Measurements from ENCODE around the gene APIP.

APIP gene

DNA sequence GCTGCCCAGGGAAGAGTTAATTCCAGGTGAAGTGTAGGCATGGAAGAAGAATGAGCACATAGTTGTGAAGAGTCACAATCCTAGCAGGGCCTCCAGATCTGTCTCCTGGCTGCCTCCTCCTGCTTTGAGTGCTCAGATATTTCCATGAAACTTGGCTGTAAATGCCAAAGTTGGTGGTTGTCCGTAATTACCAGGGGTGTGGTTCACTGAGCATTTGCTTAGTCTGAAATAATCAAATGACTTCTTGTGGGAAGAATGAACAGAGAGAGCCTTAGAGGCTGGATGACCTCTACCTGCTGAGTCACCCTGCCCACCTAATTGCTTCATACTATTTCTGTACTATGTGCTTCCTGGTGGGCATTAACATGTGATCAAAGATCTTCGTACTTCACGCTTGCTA, 50.9 kb downstream of the APIP start:
- no peak overlapping the region for H3K4me3 ChIP-seq (ENCODE audit: low read depth, low read length)
- no peak for TF ChIP-seq CTCF (IDR thresholded peaks at IDR 0.05; ENCODE audit: borderline replicate concordance, insufficient read depth, low read depth, low read length)

GRCh38 chr11:34864424-34864823, 51.8 kb downstream of the APIP start:
- no peak for TF ChIP-seq CTCF (IDR thresholded peaks at IDR 0.05; ENCODE audit: borderline replicate concordance, insufficient read depth, low read depth, low read length)
- no peak overlapping the region for H3K4me3 ChIP-seq (ENCODE audit: low read depth, low read length)

GRCh38 chr11:34863048-34863447, 53.1 kb downstream of the APIP start:
- no peak overlapping the region for H3K4me3 ChIP-seq (ENCODE audit: low read depth, low read length)
- TF ChIP-seq CTCF (IDR thresholded peaks at IDR 0.05; ENCODE audit: borderline replicate concordance, insufficient read depth, low read depth, low read length): no peak

DNA sequence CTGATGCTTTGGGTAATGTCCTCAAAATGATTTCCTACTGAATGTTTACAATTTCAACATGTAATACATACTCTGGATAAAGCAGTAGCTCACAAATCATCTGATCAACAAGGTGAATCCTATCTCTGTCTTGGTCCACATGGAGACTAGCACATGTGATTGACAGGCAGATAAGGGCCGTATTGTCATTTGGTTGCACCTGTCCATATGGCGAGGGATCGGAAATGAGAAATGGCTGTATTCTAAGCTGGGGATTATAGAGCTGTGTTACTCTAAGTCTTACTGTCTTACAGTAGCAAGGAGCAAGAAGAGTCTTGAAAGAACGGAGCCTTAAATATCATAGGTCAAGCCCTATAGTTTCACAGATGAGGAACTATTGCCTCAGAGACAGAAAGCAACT, 55.7 kb downstream of the APIP start:
- no peak overlapping the region for H3K4me3 ChIP-seq (ENCODE audit: low read depth, low read length)
- TF ChIP-seq CTCF (IDR thresholded peaks at IDR 0.05; ENCODE audit: borderline replicate concordance, insufficient read depth, low read depth, low read length): no peak

DNA sequence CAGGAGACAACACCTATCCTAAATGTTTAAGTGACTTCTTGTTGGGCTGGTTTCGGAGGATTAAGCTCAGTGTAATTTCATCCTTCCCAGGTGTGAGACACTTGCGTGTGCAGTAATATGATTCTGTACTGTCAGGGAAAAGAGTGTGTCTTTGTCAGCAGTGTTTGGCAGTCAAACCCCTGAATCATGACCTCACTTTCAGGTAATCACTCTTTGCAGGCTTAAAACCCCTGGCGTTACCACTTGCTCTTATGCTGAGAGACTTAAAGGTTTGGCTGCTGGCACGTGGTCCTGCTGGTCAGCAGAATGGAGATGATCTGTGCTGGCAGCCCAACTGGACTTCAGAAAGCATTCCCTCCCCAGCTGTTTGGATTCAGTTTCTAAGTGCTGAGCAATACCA, 56.1 kb downstream of the APIP start:
- no peak overlapping the region for H3K4me3 ChIP-seq (ENCODE audit: low read depth, low read length)
- TF ChIP-seq CTCF (IDR thresholded peaks at IDR 0.05; ENCODE audit: borderline replicate concordance, insufficient read depth, low read depth, low read length): no peak

DNA sequence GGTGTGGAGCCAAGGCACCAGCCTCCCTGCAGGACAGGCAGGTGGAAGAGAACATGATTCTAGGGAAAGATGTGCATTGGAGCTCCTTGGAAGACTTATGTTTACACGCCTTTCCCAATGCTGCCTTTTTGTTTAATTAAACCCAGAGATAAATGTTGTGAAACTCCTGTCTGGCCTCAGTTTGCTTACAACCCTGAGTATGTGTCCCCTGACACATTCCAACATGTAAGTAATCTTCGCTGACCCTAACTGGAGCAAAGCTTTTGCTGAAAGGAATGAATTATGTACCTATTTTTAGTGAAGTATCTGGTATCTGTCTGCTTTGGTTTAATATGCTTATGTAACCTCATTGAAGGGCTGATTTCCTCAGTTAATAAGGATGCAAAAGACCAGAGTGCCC, 56.7 kb downstream of the APIP start:
- H3K4me3 ChIP-seq (ENCODE audit: low read depth, low read length): no peak overlapping the region
- no peak for TF ChIP-seq CTCF (IDR thresholded peaks at IDR 0.05; ENCODE audit: borderline replicate concordance, insufficient read depth, low read depth, low read length)

GRCh38 chr11:34857463-34857862, 58.7 kb downstream of the APIP start:
- H3K4me3 ChIP-seq (ENCODE audit: low read depth, low read length): no peak overlapping the region
- no peak for TF ChIP-seq CTCF (IDR thresholded peaks at IDR 0.05; ENCODE audit: borderline replicate concordance, insufficient read depth, low read depth, low read length)

Data from GM12875 (cell line).